K562 (cell line): Measurements from ENCODE around the gene RNF223. TPM values are rescaled to one million over a fixed set of nuclear protein-coding genes. Genes with fewer than 3 reads are reported as not detected.
A peak's percentile ranks its signal among the peaks of the same experiment; 100 is the strongest.
"Not testable (repeated sequence)": the region's sequence is repeated elsewhere in the genome, so short reads cannot be mapped to it uniquely, and the experiment has no call there.

Experiments
- ATAC-seq: fragments of 200-7000 bp; cut with Tn5 transposase; 3 replicates; pipeline ENCODE4 v1.9.1; 2020; ENCODE audit warnings: moderate library complexity
- BruUV-seq: library from RNA; stranded (reverse); fragments of 400-500 nt; replicated peaks from 2 replicates; lab custom pipeline; 2021; lab: Mats Ljungman, UMichigan
- CTCF ChIA-PET: fragments of 300-600 bp; formaldehyde crosslinking; extraction: SDS; loops from one replicate; lab custom pipeline; 2021; ENCODE audit warnings: low intra/inter-chr PET ratio; lab: Yijun Ruan, JAX
- POLR2A ChIA-PET: fragments of 300-600, 350-650 bp; sonication (Branson Sonifier 250); formaldehyde crosslinking; extraction: SDS; loops from one replicate; lab custom pipeline; 2021; ENCODE audit warnings: antibody characterized with exemption, inconsistent platforms; lab: Yijun Ruan, JAX
- DNase-seq, 4 experiments: peaks; one replicate each; pipeline versions ENCODE4 v3.0.0 to v3.0.0-alpha.2; 2011 to 2018; ENCODE audit warnings: low spot score in 3 of 4, mixed read lengths in 3 of 4; ENCODE audit errors: extremely low read depth in 1 of 4
- FAIRE-seq: peaks from 2 replicates; lab custom pipeline; 2011; peaks lifted over from hg19 to GRCh38; lab: Jason Lieb, UNC
- H2AFZ ChIP-seq: 2 replicates; pipeline ENCODE4 v1.6.0; 2011; ENCODE audit warnings: low read depth, low read length, control low read depth, inconsistent platforms
- H3K27ac ChIP-seq: fragments of 200-600 bp; 3 replicates; pipeline ENCODE4 v1.8.0; 2011; ENCODE audit warnings: low read depth, mild to moderate bottlenecking, control low read depth, inconsistent platforms, low read length, moderate library complexity, mixed read lengths; ENCODE audit errors: extremely low read depth
- H3K27me3 ChIP-seq, 2 experiments: fragments of 300-600 bp in 1 of 2; 2 replicates in 1 of 2; 3 replicates in 1 of 2; pipeline versions ENCODE4 v1.6.0 to v1.8.0; 2011; ENCODE audit warnings: inconsistent platforms in 2 of 2, low read length in 2 of 2, mild to moderate bottlenecking in 1 of 2, mixed read lengths in 1 of 2, moderate library complexity in 1 of 2; ENCODE audit not compliant: control insufficient read depth in 2 of 2, insufficient read depth in 2 of 2
- H3K36me3 ChIP-seq: fragments of 300-600 bp; 3 replicates; pipeline ENCODE4 v1.8.0; 2011; ENCODE audit warnings: mild to moderate bottlenecking, low read length, inconsistent platforms; ENCODE audit not compliant: control insufficient read depth, insufficient read depth
- H3K4me1 ChIP-seq, 2 experiments: fragments of 200-600 bp in 1 of 2; replicated peaks in 1 of 2; 2 replicates in 1 of 2; 3 replicates in 1 of 2; pipeline versions ENCODE4 v1.5.1 to v1.8.0; 2011; ENCODE audit warnings: inconsistent platforms in 2 of 2, low read length in 2 of 2, mild to moderate bottlenecking in 1 of 2, mixed read lengths in 1 of 2, moderate library complexity in 1 of 2; ENCODE audit not compliant: control insufficient read depth in 2 of 2, insufficient read depth in 2 of 2
- H3K4me2 ChIP-seq: 2 replicates; pipeline ENCODE4 v1.6.1; 2011; ENCODE audit warnings: low read length, control low read depth, inconsistent platforms, mixed read lengths; ENCODE audit not compliant: insufficient read depth
- H3K4me3 ChIP-seq: fragments of 200-600 bp; sonication (generic), shearing (Covaris generic); 2 replicates; pipeline ENCODE4 v1.5.1; 2016; ENCODE audit warnings: control low read depth, inconsistent platforms
- H3K79me2 ChIP-seq: fragments of 200-600 bp; 3 replicates; pipeline ENCODE4 v1.8.0; 2011; ENCODE audit warnings: low read length, inconsistent platforms; ENCODE audit not compliant: control insufficient read depth, insufficient read depth
- H3K9ac ChIP-seq, 2 experiments: 2 replicates each; pipeline versions ENCODE4 v1.6.0 to v1.6.1; 2011; ENCODE audit warnings: low read depth in 2 of 2, low read length in 2 of 2, control low read depth in 1 of 2, inconsistent platforms in 1 of 2, mild to moderate bottlenecking in 1 of 2, mixed read lengths in 1 of 2; ENCODE audit not compliant: insufficient read depth in 1 of 2
- H3K9me1 ChIP-seq: one replicate; pipeline ENCODE4 v1.6.0; 2011; ENCODE audit warnings: inconsistent platforms, mild to moderate bottlenecking, low read length, moderate library complexity; ENCODE audit not compliant: control insufficient read depth, insufficient read depth
- H3K9me3 ChIP-seq: replicated peaks from 2 replicates; pipeline ENCODE4 v1.5.1; 2011; ENCODE audit warnings: low read depth, low read length, inconsistent platforms; ENCODE audit not compliant: control insufficient read depth, insufficient read depth
- H4K20me1 ChIP-seq: replicated peaks from 2 replicates; pipeline ENCODE4 v1.6.1; 2011; ENCODE audit warnings: low read length, inconsistent platforms, mixed read lengths; ENCODE audit not compliant: control insufficient read depth, insufficient read depth
- ARID1B ChIP-seq: fragments of 450-650 bp; IDR thresholded peaks from 2 replicates; pipeline ENCODE4 v1.6.1; 2016; ENCODE audit warnings: antibody characterized with exemption, mild to moderate bottlenecking, inconsistent platforms
- ARID3A ChIP-seq: IDR thresholded peaks from 2 replicates; pipeline ENCODE4 v1.6.1; 2012; ENCODE audit warnings: low read depth, low read length, improper control_type of control experiment, borderline replicate concordance
- CBFA2T3 ChIP-seq: fragments of 450-650 bp; IDR thresholded peaks from 2 replicates; pipeline ENCODE4 v1.6.1; 2017
- CEBPB ChIP-seq: fragments of 450-650 bp; IDR thresholded peaks from 2 replicates; pipeline ENCODE4 v1.6.1; 2016; ENCODE audit warnings: missing genetic modification characterization, missing compliant biosample characterization
- CEBPG ChIP-seq, 3 experiments: fragments of 200-800 bp in 1 of 3; sonication (Bioruptor generic) in 1 of 3; sonication (generic) in 1 of 3; formaldehyde crosslinking in 1 of 3; IDR thresholded peaks in 2 of 3; conservative IDR thresholded peaks in 1 of 3; 2 replicates each; pipeline versions ENCODE4 v1.6.1 to v1.8.0; 2016 to 2022; ENCODE audit warnings: missing compliant biosample characterization in 2 of 3, missing genetic modification characterization in 2 of 3, mild to moderate bottlenecking in 1 of 3, missing genetic modification reagents in 1 of 3
- EGR1 ChIP-seq: fragments of 450-650 bp; conservative IDR thresholded peaks from 2 replicates; pipeline ENCODE4 v1.6.1; 2017; ENCODE audit warnings: mild to moderate bottlenecking
- MNT ChIP-seq, 2 experiments: fragments of 450-650 bp; conservative IDR thresholded peaks; 2 replicates each; pipeline ENCODE4 v1.6.1; 2017; ENCODE audit warnings: mild to moderate bottlenecking in 2 of 2, moderate library complexity in 2 of 2
- PCBP2 ChIP-seq: fragments of 200-400 bp; formaldehyde crosslinking; IDR thresholded peaks from 2 replicates; pipeline ENCODE4 v1.6.1; 2018; ENCODE audit warnings: low read length, low read depth, mild to moderate bottlenecking, moderate library complexity; ENCODE audit not compliant: poor library complexity, severe bottlenecking
- RHOXF2B ChIP-seq: fragments of 250-450 bp; sonication (Bioruptor Pico); conservative IDR thresholded peaks from 2 replicates; pipeline ENCODE4 v1.5.1; 2021
- WGBS: fragments of 100-300 bp; shearing (Covaris generic); methylation state at CpG from one replicate; pipeline ENCODE4 v1.1.6; 2016; ENCODE audit warnings: low coverage, mixed read lengths; ENCODE audit not compliant: insufficient coverage; ENCODE audit errors: missing lambda C conversion rate; 5-methylcytosine and 5-hydroxymethylcytosine counted together
- in situ Hi-C: fragments of 300-500 bp; cut with MboI; formaldehyde crosslinking; loops from 4 replicates; pipeline ENCODE4 v1.15.0; 2018; ENCODE audit warnings: inconsistent platforms, mixed read lengths
- intact Hi-C: fragments of 100-400 bp; cut with micrococcal nuclease; formaldehyde crosslinking; loops from 2 replicates; pipeline ENCODE4 v1.14.2; 2022
- polyA plus RNA-seq, 8 experiments: library from polyadenylated mRNA; depleted of rRNA in 4 of 8; stranded (reverse) in 5 of 8; unstranded in 3 of 8; fragments of >200 nt; fragmentation: Nextera tagmentation in 2 of 8; fragmentation: Illumina TruSeq in 1 of 8; extraction: Ambion mirVana in 2 of 8; extraction: Trizol in 1 of 8; gene quantifications; 2 replicates each; pipeline versions ENCODE4 v1.2.1 to v1.2.3, GENCODE V29; 2011 to 2014; ENCODE audit warnings: inconsistent platforms in 1 of 8, missing spikeins in 1 of 8
- total RNA-seq, 7 experiments: library from RNA; depleted of rRNA in 6 of 7; stranded (reverse); fragments of >200 nt in 6 of 7; fragmentation: Illumina TruSeq in 2 of 7; extraction: Trizol in 2 of 7; gene quantifications; 2 replicates each; pipeline versions ENCODE4 v1.2.1 to v1.2.3, GENCODE V29; 2011 to 2021; ENCODE audit warnings: low replicate concordance in 1 of 7

The RNF223 gene
- total and polyA plus RNA-seq, 9 of the 15 experiments (the other 6 are each of a cell fraction or from before 2014, with no cell fraction given) = 0.04 to 0.32 TPM; not detected in 7

- TF ChIP-seq MNT (conservative IDR thresholded peaks at IDR 0.05) = peak; percentile 37 to 72; a peak in 1 of 4 replicates
- TF ChIP-seq PCBP2 = no peak
- TF ChIP-seq ARID3A = no peak
These were observed 15.8 kb downstream of the RNF223 start (continued) for GRCh38 chr1:1058088-1058905.

- DNase-seq; H3K9ac ChIP-seq; BruUV-seq; ATAC-seq; H3K9me3 ChIP-seq; intact Hi-C loops; H4K20me1 ChIP-seq; H3K4me3 ChIP-seq; H3K27ac ChIP-seq; FAIRE-seq; H3K9me1 ChIP-seq; H2AFZ ChIP-seq; H3K27me3 ChIP-seq; CTCF ChIA-PET; H3K79me2 ChIP-seq; in situ Hi-C loops; TF ChIP-seq CEBPG (CRISPR knock-in tag; IDR thresholded peaks at IDR 0.05): not testable (repeated sequence)
- Histone ChIP-seq H3K4me1 (peaks cover 31 to 78% of the 10 kb centered on the region in 2 experiments), H3K36me3 (peaks cover 29% of the 10 kb centered on the region), H3K4me2 (peak overlapping the region; percentile 90; the same call in 1 of the 2 replicates)
- POLR2A ChIA-PET = interaction anchor here (1.1 to 1.2 kb wide), 2 partner anchors 14 to 27 kb away, joined by 3 read pairs; no protein-coding TSS in a partner anchor
- 13% methylated on average over 15 of the region's 15 CpGs for WGBS
- TF ChIP-seq EGR1 (peak; percentile 41), CBFA2T3 (peak; percentile 59), ARID1B (peak; percentile 27; the same call in 1 of the 2 replicates), RHOXF2B (CRISPR knock-in tag) (0 out of 2 replicates have a peak, but pooled peaks have one; percentile 23), CEBPG (tag; conservative IDR thresholded peaks at IDR 0.05 in 1 of 2, IDR thresholded peaks at IDR 0.05 in 1 of 2) (peak; percentile 21 to 76; a peak in 2 of 4 replicates), CEBPB (peak; percentile 64)
These were observed 16.4 kb downstream of the RNF223 start for GRCh38 chr1:1057769-1058087.
